Liver (tissue), 3 donors: ENCODE measurements around the gene LYSMD3.

ENCODE experiments used
- ATF3 ChIP-seq: IDR thresholded peaks from 2 replicates; pipeline ENCODE4 v1.6.1; 2016; ENCODE audit warnings: antibody characterized with exemption
- CTCF ChIP-seq: fragments of 150-350 bp; IDR thresholded peaks from 2 replicates; pipeline ENCODE4 v1.5.1; 2017; ENCODE audit warnings: improper control_type of control experiment, low read depth, low read length; ENCODE audit not compliant: missing input control
- JUND ChIP-seq, 2 donors: IDR thresholded peaks; 2 replicates each; pipeline ENCODE4 v1.6.1; 2016; ENCODE audit warnings: antibody characterized with exemption in 2 of 2
- RAD21 ChIP-seq, 2 donors: IDR thresholded peaks; 2 replicates each; pipeline ENCODE4 v1.6.1; 2016; ENCODE audit warnings: antibody characterized with exemption in 2 of 2, mild to moderate bottlenecking in 2 of 2
- REST ChIP-seq: IDR thresholded peaks from 2 replicates; pipeline ENCODE4 v1.6.1; 2016; ENCODE audit warnings: antibody characterized with exemption, mild to moderate bottlenecking
- TAF1 ChIP-seq: conservative IDR thresholded peaks from 2 replicates; pipeline ENCODE4 v1.6.1; 2016; ENCODE audit warnings: antibody characterized with exemption, mild to moderate bottlenecking
- donor health status: healthy.
- donor health status: healthy.

- no peak for TF ChIP-seq CTCF
- no peak for TF ChIP-seq RAD21 (IDR thresholded peaks at IDR 0.05)
- TF ChIP-seq TAF1: no peak
- no peak for TF ChIP-seq REST
- no peak for TF ChIP-seq ATF3
- TF ChIP-seq JUND (IDR thresholded peaks at IDR 0.05): no peak
Measured at GRCh38 chr5:90554358-90555006, 25.1 kb upstream of the LYSMD3 start.
